Measurements from ENCODE around the gene HAPLN3.

GRCh38 chr15:88844749-88845386 lies 50.5 kb downstream of the HAPLN3 start:
- TF ChIP-seq CTCF (IDR thresholded peaks at IDR 0.05; ENCODE audit: low read length) (no peak), EZH2 (optimal IDR thresholded peaks at IDR 0.05; ENCODE audit: low read depth, low read length) (no peak), EZH2phosphoT487 (IDR thresholded peaks at IDR 0.05; ENCODE audit: low read length) (no peak)

Measured in MM.1S (cell line).